HepG2 (cell line): ENCODE measurements around the gene FETUB. TPM values are rescaled to one million over a fixed set of nuclear protein-coding genes. Genes with fewer than 3 reads are reported as not detected.

ENCODE experiments used
- EHMT2 ChIP-seq: fragments of 200-600 bp; sonication (generic); IDR thresholded peaks from 2 replicates; pipeline ENCODE4 v1.7.0; 2017; ENCODE audit warnings: antibody characterized with exemption, low read depth, low read length, borderline replicate concordance
- NR3C1 ChIP-seq: sonication (generic); formaldehyde crosslinking; IDR thresholded peaks from 2 replicates; pipeline ENCODE4 v1.4.0; 2020; ENCODE audit warnings: missing genetic modification reagents
- SCMH1 ChIP-seq: sonication (generic); formaldehyde crosslinking; IDR thresholded peaks from 2 replicates; pipeline ENCODE4 v1.9.0; 2021; ENCODE audit warnings: missing genetic modification reagents, mild to moderate bottlenecking, borderline replicate concordance
- SOX6 ChIP-seq, 2 experiments: fragments of 450-650 bp in 1 of 2; sonication (generic) in 1 of 2; formaldehyde crosslinking in 1 of 2; IDR thresholded peaks; 2 replicates each; pipeline versions ENCODE4 v1.4.0 to v1.6.1; 2017 to 2020; ENCODE audit warnings: antibody characterized with exemption in 1 of 2, mild to moderate bottlenecking in 1 of 2, missing genetic modification reagents in 1 of 2
- TEAD3 ChIP-seq: optimal IDR thresholded peaks from 2 replicates; pipeline ENCODE3; 2016; ENCODE audit warnings: borderline replicate concordance
- ZBTB40 ChIP-seq, 2 experiments: fragments of 450-650 bp in 1 of 2; sonication (generic) in 1 of 2; formaldehyde crosslinking in 1 of 2; IDR thresholded peaks; 2 replicates each; pipeline versions ENCODE4 v1.6.1 to v1.8.0; 2016 to 2022; ENCODE audit warnings: antibody characterized with exemption in 1 of 2, mild to moderate bottlenecking in 1 of 2, missing genetic modification reagents in 1 of 2
- ZNF557 ChIP-seq: sonication (generic); formaldehyde crosslinking; IDR thresholded peaks from 2 replicates; pipeline ENCODE4 v1.4.0; 2020; ENCODE audit warnings: missing genetic modification reagents
- ZNF709 ChIP-seq: sonication (generic); formaldehyde crosslinking; IDR thresholded peaks from 2 replicates; pipeline ENCODE4 v1.5.0; 2020; ENCODE audit warnings: mild to moderate bottlenecking, missing genetic modification reagents
- ZNF816 ChIP-seq: sonication (generic); formaldehyde crosslinking; IDR thresholded peaks from 2 replicates; pipeline ENCODE4 v1.8.0; 2022; ENCODE audit warnings: missing genetic modification reagents, mild to moderate bottlenecking, borderline replicate concordance
- polyA plus RNA-seq, 8 experiments: library from polyadenylated mRNA; depleted of rRNA in 3 of 8; stranded (reverse) in 7 of 8; unstranded in 1 of 8; fragments of >200 nt; fragmentation: Illumina TruSeq in 4 of 8; extraction: Trizol in 4 of 8; gene quantifications; 2 replicates each; pipeline versions ENCODE4 v1.2.1 to v1.2.3, GENCODE V29; 2011 to 2016; ENCODE audit warnings: low read depth in 4 of 8, missing spikeins in 1 of 8, mixed read lengths in 1 of 8; ENCODE audit not compliant: insufficient read depth in 1 of 8
- total RNA-seq, 5 experiments: library from RNA; depleted of rRNA; stranded (reverse); fragments of >200 nt; fragmentation: Illumina TruSeq; extraction: Trizol; gene quantifications; 2 replicates each; pipeline ENCODE4 v1.2.3, GENCODE V29; 2016; ENCODE audit warnings: low read depth in 1 of 5

Gene FETUB
- total and polyA plus RNA-seq, 2 of the 13 experiments (the other 11 are each of a cell fraction or from before 2014, with no cell fraction given) = 2.1 to 4.4 TPM

DNA sequence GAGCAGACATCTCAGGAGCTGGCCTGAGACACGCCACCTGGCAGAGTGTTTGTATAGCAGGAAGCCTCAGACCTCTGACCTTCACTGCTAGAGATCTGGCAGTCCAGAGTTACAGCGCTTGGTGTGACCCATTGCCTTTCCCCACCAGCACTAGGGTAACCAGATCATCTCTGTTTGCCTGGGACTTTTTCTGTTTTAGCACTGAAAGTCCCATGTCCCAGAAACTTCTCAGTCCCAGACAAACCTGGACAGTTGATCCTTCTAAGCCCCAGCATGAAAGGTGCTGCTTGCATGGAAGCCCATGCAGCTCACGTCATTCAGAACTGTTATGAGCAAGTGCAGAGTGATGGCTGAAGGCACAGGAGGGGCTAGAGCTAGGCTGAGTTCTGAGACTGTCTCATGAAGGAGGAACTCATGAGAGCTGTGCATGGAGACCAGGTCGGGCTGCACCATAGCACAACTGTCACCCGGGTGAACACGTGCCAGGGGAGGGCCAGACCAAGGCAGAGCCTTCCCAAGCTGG is 45.5 kb upstream of the FETUB start (continued):
- TF ChIP-seq ZBTB40 (IDR thresholded peaks at IDR 0.05) = no peak
- no peak for TF ChIP-seq ZBTB40 (CRISPR knock-in tag; IDR thresholded peaks at IDR 0.05)
- no peak for TF ChIP-seq NR3C1
- no peak for TF ChIP-seq SCMH1 (CRISPR knock-in tag)
- TF ChIP-seq ZNF557 = no peak
- TF ChIP-seq ZNF816 (CRISPR knock-in tag) = no peak
- TF ChIP-seq SOX6 (IDR thresholded peaks at IDR 0.05) = no peak
- TF ChIP-seq SOX6 (CRISPR knock-in tag; IDR thresholded peaks at IDR 0.05) = no peak
- TF ChIP-seq EHMT2 = no peak
- no peak for TF ChIP-seq TEAD3 (CRISPR knock-in tag)
- no peak for TF ChIP-seq ZNF709 (CRISPR knock-in tag)
- TF ChIP-seq, all 625 proteins: peak for 80
